Psoas muscle (tissue), 8 donors: ENCODE measurements around the gene SLC7A14. TPM values are rescaled to one million over a fixed set of nuclear protein-coding genes. Genes with fewer than 3 reads are reported as not detected.
A peak's percentile ranks its signal among the peaks of the same experiment; 100 is the strongest.

Experiments
- ATAC-seq, 4 donors: fragments of 200-7000 bp; cut with Tn5 transposase; one replicate each; pipeline ENCODE4 v1.9.1; 2020; ENCODE audit warnings: moderate library complexity in 3 of 4, mild to moderate bottlenecking in 2 of 4
- DNase-seq, 2 donors: peaks; one replicate each; pipeline ENCODE4 v3.0.0-alpha.2; 2020
- H3K27ac ChIP-seq: fragments of 200-600 bp; one replicate; pipeline ENCODE4 v1.8.0; 2022
- H3K27me3 ChIP-seq, 3 donors: fragments of 200-600 bp in 1 of 3; one replicate each; pipeline versions ENCODE4 v1.6.1 to v1.8.0; 2013 to 2022; ENCODE audit warnings: low read length in 2 of 3, mild to moderate bottlenecking in 2 of 3, moderate library complexity in 1 of 3; ENCODE audit not compliant: insufficient read depth in 3 of 3
- H3K36me3 ChIP-seq, 2 donors: fragments of 200-600 bp in 1 of 2; one replicate each; pipeline versions ENCODE4 v1.6.1 to v1.8.0; 2013 to 2022; ENCODE audit warnings: low read depth in 1 of 2, mild to moderate bottlenecking in 1 of 2, moderate library complexity in 1 of 2; ENCODE audit not compliant: insufficient read depth in 1 of 2
- H3K4me1 ChIP-seq: fragments of 200-600 bp; one replicate; pipeline ENCODE4 v1.8.0; 2022
- H3K4me3 ChIP-seq: fragments of 200-600 bp; one replicate; pipeline ENCODE4 v1.8.0; 2022; ENCODE audit warnings: mild to moderate bottlenecking
- H3K9me3 ChIP-seq: fragments of 200-600 bp; one replicate; pipeline ENCODE4 v1.8.0; 2022
- CTCF ChIP-seq: fragments of 200-600 bp; IDR thresholded peaks from one replicate; pipeline ENCODE4 v1.8.0; 2022; ENCODE audit warnings: antibody characterized with exemption
- WGBS, 3 donors: extraction: QIAGEN DNeasy Blood & Tissue Kit; methylation state at CpG; one replicate each; pipeline versions ENCODE4 v1.1.6 to v1.1.7; 2013; 5-methylcytosine and 5-hydroxymethylcytosine counted together
- intact Hi-C, 2 donors: fragments of 100-400 bp; cut with DNase I; formaldehyde crosslinking; loops; one replicate each; pipeline versions ENCODE4 v1.11.0 to v1.14.2; 2022
- polyA plus RNA-seq, 3 donors: library from polyadenylated mRNA; stranded (reverse); fragments of 200-250 nt; gene quantifications; one replicate each; pipeline ENCODE4 v1.2.3, GENCODE V29; 2013
- total RNA-seq, 4 donors: library from RNA; stranded (reverse); fragmentation: NEBNext Ultra II Directional in 2 of 4; extraction: Animal tissue kit (Norgen Biotek cat#: 25700) in 2 of 4; gene quantifications; one replicate each; pipeline versions ENCODE4 v1.2.1 to v1.2.4, GENCODE V29; 2021 to 2023
- donor health status: healthy with polysubstance abuse.
- donor health status: DM: no; HTN: no; CAD: no; lungs with moderate emphysema.
- donor health status: Bipolar disorder and iron deficiency.
- donor health status: healthy.
- donor health status: DM: yes; HTN: yes; CAD: no.
- donor health status: DM: no; HTN: no; CAD: no.
- donor health status: DM: no; HTN: no; CAD: no.
- donor health status: DM: yes; HTN: yes; CAD: no.

Gene SLC7A14
- total and polyA plus RNA-seq, 7 donors = under 0.01 to 0.04 (median 0.01) TPM; not detected in 4

- H3K4me3 ChIP-seq = no peak overlapping the region
- no peaks in the 10 kb centered on the region for H3K27me3 ChIP-seq
- H3K27ac ChIP-seq = no peak overlapping the region
- WGBS, 3 donors = 16 to 30% (median 21%) methylated on average over 5 of the region's 5 CpGs
- peak; percentile 83 to 99 (median 98) for ATAC-seq
- intact Hi-C loops = no loop called here
- H3K36me3 ChIP-seq = no peaks in the 10 kb centered on the region
- TF ChIP-seq CTCF = no peak
- no peak for DNase-seq
- no peaks in the 10 kb centered on the region for H3K4me1 ChIP-seq
- H3K9me3 ChIP-seq = no peaks in the 10 kb centered on the region
Measured at GRCh38 chr3:170614214-170614966, 28.5 kb upstream of the SLC7A14 start.

GRCh38 chr3:170611751-170612150, 25.9 kb upstream of the SLC7A14 start:
- TF ChIP-seq CTCF = no peak
- intact Hi-C loops = no loop called here
- WGBS, 3 donors = 65 to 70% (median 66%) methylated on average over 2 of the region's 2 CpGs
- H3K4me3 ChIP-seq = no peak overlapping the region
- no peaks in the 10 kb centered on the region for H3K4me1 ChIP-seq
- no peaks in the 10 kb centered on the region for H3K27me3 ChIP-seq
- no peaks in the 10 kb centered on the region for H3K36me3 ChIP-seq
- ATAC-seq = no peak
- H3K27ac ChIP-seq = no peak overlapping the region
- no peaks in the 10 kb centered on the region for H3K9me3 ChIP-seq
- no peak for DNase-seq

- H3K4me1 ChIP-seq = no peaks in the 10 kb centered on the region
- no peaks in the 10 kb centered on the region for H3K27me3 ChIP-seq
- no peak for TF ChIP-seq CTCF
- WGBS, 3 donors = 93 to 98% (median 95%) methylated on average over 8 of the region's 8 CpGs
- no peaks in the 10 kb centered on the region for H3K9me3 ChIP-seq
- intact Hi-C loops = no loop called here
- no peaks in the 10 kb centered on the region for H3K36me3 ChIP-seq
- ATAC-seq (no peak), DNase-seq (no peak)
- H3K4me3 ChIP-seq = no peak overlapping the region
- no peak overlapping the region for H3K27ac ChIP-seq
Measured at GRCh38 chr3:170610321-170610884, 24.5 kb upstream of the SLC7A14 start.

GRCh38 chr3:170608475-170608874, 22.6 kb upstream of the SLC7A14 start:
- H3K27ac ChIP-seq = no peak overlapping the region
- intact Hi-C loops = no loop called here
- no peaks in the 10 kb centered on the region for H3K36me3 ChIP-seq
- 55 to 86% (median 72%) methylated on average over 1 of the region's 1 CpG for WGBS, 3 donors
- no peak for TF ChIP-seq CTCF
- H3K27me3 ChIP-seq = no peaks in the 10 kb centered on the region
- no peak for ATAC-seq
- H3K9me3 ChIP-seq = no peaks in the 10 kb centered on the region
- no peak overlapping the region for H3K4me3 ChIP-seq
- no peaks in the 10 kb centered on the region for H3K4me1 ChIP-seq
- no peak for DNase-seq
